SU-DHL-6 (cell line): Measurements from ENCODE around the gene SPIB.

Experiments used
- EZH2phosphoT487 ChIP-seq: fragments of 200-600 bp; sonication (generic), shearing (Covaris generic); conservative IDR thresholded peaks from 2 replicates; pipeline ENCODE4 v1.6.1; 2018; ENCODE audit warnings: mild to moderate bottlenecking, antibody characterized with exemption, low read length, moderate library complexity, mixed read lengths
- TF ChIP-seq, protein P1 (sequence below): fragments of 200-600 bp; sonication (generic); IDR thresholded peaks from one replicate; pipeline ENCODE4 v1.5.1; 2017; ENCODE audit warnings: antibody characterized with exemption, mild to moderate bottlenecking, low read length, moderate library complexity; ENCODE audit not compliant: insufficient read depth, poor library complexity, severe bottlenecking

DNA sequence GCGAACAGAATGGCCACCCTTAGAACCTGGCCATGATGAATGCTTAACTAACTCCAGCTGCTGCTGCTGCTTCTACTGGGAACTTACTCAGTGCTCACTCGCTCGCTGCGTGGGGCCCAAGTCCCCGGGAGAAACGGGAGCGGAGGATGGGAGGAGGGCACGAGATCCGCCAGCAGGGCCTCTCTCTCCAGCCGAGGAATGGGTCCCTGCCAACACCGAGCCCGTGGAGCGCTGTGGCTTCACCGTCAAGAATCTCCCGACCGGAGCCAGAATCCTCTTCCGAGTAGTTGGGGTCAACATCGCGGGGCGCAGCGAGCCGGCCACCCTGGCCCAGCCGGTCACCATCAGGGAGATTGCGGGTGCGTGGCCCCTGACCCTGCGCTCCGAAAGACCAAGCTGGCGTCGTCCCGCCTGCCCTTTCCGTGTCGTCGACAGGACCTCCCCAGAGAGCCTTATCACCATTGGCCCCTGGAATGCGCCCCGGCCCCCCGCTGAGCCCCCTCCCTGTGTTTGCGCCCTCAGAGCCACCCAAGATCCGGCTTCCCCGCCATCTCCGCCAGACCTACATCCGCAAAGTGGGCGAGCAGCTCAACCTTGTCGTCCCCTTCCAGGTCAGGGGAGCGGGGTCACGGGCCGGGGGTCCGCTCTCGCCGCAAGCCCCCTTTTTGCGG is 39.8 kb downstream of the SPIB start:
- TF ChIP-seq, protein P1, sequence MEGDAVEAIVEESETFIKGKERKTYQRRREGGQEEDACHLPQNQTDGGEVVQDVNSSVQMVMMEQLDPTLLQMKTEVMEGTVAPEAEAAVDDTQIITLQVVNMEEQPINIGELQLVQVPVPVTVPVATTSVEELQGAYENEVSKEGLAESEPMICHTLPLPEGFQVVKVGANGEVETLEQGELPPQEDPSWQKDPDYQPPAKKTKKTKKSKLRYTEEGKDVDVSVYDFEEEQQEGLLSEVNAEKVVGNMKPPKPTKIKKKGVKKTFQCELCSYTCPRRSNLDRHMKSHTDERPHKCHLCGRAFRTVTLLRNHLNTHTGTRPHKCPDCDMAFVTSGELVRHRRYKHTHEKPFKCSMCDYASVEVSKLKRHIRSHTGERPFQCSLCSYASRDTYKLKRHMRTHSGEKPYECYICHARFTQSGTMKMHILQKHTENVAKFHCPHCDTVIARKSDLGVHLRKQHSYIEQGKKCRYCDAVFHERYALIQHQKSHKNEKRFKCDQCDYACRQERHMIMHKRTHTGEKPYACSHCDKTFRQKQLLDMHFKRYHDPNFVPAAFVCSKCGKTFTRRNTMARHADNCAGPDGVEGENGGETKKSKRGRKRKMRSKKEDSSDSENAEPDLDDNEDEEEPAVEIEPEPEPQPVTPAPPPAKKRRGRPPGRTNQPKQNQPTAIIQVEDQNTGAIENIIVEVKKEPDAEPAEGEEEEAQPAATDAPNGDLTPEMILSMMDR: no peak
- no peak for TF ChIP-seq EZH2phosphoT487
